ENCODE results near the gene MASP2. TPM values are rescaled to one million over a fixed set of nuclear protein-coding genes. Genes with fewer than 3 reads are reported as not detected.

The MASP2 gene
- total and polyA plus RNA-seq, 12 donors = 0.01 TPM; not detected in 11

DNA sequence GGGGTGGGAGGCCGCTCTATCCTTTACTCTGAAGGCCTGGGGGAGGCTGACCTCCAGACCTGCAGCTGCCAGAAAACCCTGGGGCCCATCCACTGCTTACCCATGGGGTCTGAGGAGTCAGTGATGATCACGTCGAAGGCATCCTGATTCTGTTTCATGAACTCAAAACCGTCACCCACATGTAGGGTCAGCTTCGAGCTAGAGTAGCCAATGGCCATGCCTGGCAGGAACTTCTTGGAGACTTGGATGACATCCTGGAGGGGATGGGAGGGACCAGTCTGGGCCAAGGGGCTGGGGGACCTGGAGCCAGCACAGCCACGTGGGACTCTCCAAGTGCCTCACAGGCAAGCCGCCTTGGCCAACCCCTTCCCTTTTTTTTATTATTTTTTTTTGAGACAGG lies 9.5 kb upstream of the MASP2 start:
- intact Hi-C loops (cut with DNase I) = loop anchor here in 1 of 10 donors (10.0 kb wide), 1 partner anchor 668 kb away; no protein-coding TSS in a partner anchor
- Histone ChIP-seq H3K27ac (no peak overlapping the region), H3K27me3 (no peaks in the 10 kb centered on the region), H3K4me3 (no peak overlapping the region), H3K36me3 (peaks cover 0 to 48% (median 13%) of the 10 kb centered on the region in 9 donors), H3K4me1 (peaks cover 8 to 43% (median 23%) of the 10 kb centered on the region in 9 donors), H3K9me3 (no peaks in the 10 kb centered on the region)
- 88 to 89% methylated on average over 7 of the region's 7 CpGs for WGBS, 2 donors
- no peak for TF ChIP-seq CTCF (IDR thresholded peaks at IDR 0.05)
- ATAC-seq (no peak), DNase-seq (no peak)

DNA sequence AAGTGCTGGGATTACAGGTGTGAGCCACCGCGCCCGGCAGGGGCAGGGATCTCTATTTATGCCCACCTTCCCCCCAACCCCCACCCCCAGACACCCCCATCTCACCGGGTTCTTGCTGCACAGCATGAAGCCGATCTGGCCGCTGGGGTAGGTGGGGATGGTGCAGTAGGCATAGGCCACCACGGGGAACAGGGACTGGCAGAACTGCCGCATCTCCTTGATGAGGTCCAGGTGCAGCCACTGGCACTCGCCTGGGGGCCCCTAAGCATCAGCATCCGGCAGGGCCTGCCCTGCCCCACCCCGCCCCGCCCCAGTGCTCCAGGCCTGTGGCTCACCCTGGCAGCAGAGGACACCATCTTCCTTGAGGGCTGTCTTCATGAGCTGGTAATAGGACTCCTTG lies 8.6 kb upstream of the MASP2 start:
- DNase-seq (no peak), ATAC-seq (no peak)
- H3K4me3 ChIP-seq = no peak overlapping the region
- H3K36me3 ChIP-seq = peaks cover 0 to 48% (median 13%) of the 10 kb centered on the region in 9 donors
- peaks cover 8 to 35% (median 15%) of the 10 kb centered on the region in 9 donors for H3K4me1 ChIP-seq
- WGBS, 2 donors = 95 to 98% methylated on average over 12 of the region's 12 CpGs
- TF ChIP-seq CTCF (IDR thresholded peaks at IDR 0.05) = no peak
- H3K9me3 ChIP-seq = no peaks in the 10 kb centered on the region
- no peaks in the 10 kb centered on the region for H3K27me3 ChIP-seq
- intact Hi-C loops (cut with DNase I) = loop anchor here in 1 of 10 donors (10.0 kb wide), 1 partner anchor 669 kb away; no protein-coding TSS in a partner anchor
- no peak overlapping the region for H3K27ac ChIP-seq

DNA sequence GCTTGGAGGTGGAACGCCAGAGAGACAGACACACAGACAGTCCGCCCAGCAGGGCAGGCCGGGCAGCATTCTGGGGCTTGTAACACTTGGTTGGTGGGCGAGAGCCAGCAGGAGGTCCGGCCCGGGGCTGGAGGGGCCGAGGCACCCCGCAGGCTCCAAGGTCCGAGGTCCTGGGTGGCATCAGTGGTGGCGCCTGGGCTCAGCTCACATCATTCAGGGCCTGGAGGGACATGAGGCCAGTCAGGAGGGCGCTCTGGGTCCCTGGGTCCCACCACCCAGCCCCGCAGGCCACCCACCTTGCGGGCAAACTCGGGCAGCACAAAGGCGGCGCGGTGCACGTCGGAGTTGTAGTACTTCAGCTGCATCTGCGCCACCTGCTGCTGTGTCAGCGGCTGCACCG lies 7.6 kb upstream of the MASP2 start:
- no peaks in the 10 kb centered on the region for H3K9me3 ChIP-seq
- H3K4me1 ChIP-seq = peaks cover 7 to 33% (median 11%) of the 10 kb centered on the region in 9 donors
- H3K27ac ChIP-seq = no peak overlapping the region
- intact Hi-C loops (cut with DNase I) = loop anchor here in 1 of 10 donors (10.0 kb wide), 1 partner anchor 670 kb away; no protein-coding TSS in a partner anchor
- ATAC-seq = peak in 1 of 8 donors; percentile 8
- peaks cover 0 to 48% (median 13%) of the 10 kb centered on the region in 9 donors for H3K36me3 ChIP-seq
- no peak overlapping the region for H3K4me3 ChIP-seq
- no peak for DNase-seq
- no peaks in the 10 kb centered on the region for H3K27me3 ChIP-seq
- WGBS, 2 donors = 90 to 93% methylated on average over 22 of the region's 22 CpGs
- no peak for TF ChIP-seq CTCF (IDR thresholded peaks at IDR 0.05)

GRCh38 chr1:11054181-11054580 lies 7.1 kb upstream of the MASP2 start:
- intact Hi-C loops (cut with DNase I) = loop anchor here in 1 of 10 donors (10.0 kb wide), 1 partner anchor 671 kb away; no protein-coding TSS in a partner anchor
- ATAC-seq (peak in 1 of 8 donors; percentile 10), DNase-seq (no peak)
- peaks cover 6 to 29% (median 8%) of the 10 kb centered on the region in 9 donors for H3K4me1 ChIP-seq
- H3K9me3 ChIP-seq = no peaks in the 10 kb centered on the region
- H3K4me3 ChIP-seq = no peak overlapping the region
- WGBS, 2 donors = 87% methylated on average over 7 of the region's 7 CpGs
- H3K27ac ChIP-seq = no peak overlapping the region
- peaks cover 0 to 48% (median 13%) of the 10 kb centered on the region in 9 donors for H3K36me3 ChIP-seq
- no peak for TF ChIP-seq CTCF (IDR thresholded peaks at IDR 0.05)
- H3K27me3 ChIP-seq = no peaks in the 10 kb centered on the region

Measured in heart right ventricle (tissue), 16 donors.